ENCODE results near the gene RNF215. TPM values are rescaled to one million over a fixed set of nuclear protein-coding genes. Genes with fewer than 3 reads are reported as not detected.

The RNF215 gene
- polyA plus RNA-seq, 1 experiment = 15.8 TPM

DNA sequence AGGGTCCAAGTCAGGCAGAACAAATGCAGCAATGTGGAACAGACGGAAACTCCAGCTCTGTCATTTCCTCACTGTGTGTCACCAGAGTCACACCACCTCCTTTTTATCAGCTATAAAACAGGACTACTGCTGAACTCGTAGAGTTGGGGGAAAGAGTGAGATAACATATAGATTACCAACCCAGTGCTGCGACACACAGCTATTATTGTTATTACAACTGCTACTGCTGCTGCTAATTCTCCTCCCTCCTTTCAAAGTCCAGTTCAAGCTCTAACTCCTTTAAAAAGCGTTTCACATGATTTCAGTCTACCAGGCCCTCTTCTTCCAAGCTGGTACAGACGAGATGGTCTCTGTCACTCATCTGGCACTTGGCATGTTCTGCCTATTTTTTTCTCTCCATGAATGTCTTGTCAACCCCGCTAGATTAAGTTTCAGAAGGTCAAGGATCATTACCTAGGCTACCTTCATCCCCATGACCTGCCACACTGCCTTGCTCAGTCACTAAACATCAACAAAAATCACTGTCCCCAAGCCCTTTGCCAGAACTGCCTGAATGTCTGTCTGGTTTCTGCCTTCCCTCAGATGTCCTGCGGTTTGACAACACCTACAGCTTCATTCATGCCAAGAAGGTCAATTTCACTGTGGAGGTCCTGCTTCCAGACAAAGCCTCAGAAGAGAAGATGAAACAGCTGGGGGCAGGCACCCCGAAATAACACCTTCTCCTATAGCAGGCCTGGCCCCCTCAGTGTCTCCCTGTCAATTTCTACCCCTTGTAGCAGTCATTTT is 34.7 kb upstream of the RNF215 start:
- H3K27me3 ChIP-seq (ENCODE audit: control insufficient read depth, insufficient read depth, low read length) = no peaks in the 10 kb centered on the region
- TF ChIP-seq, protein P1, sequence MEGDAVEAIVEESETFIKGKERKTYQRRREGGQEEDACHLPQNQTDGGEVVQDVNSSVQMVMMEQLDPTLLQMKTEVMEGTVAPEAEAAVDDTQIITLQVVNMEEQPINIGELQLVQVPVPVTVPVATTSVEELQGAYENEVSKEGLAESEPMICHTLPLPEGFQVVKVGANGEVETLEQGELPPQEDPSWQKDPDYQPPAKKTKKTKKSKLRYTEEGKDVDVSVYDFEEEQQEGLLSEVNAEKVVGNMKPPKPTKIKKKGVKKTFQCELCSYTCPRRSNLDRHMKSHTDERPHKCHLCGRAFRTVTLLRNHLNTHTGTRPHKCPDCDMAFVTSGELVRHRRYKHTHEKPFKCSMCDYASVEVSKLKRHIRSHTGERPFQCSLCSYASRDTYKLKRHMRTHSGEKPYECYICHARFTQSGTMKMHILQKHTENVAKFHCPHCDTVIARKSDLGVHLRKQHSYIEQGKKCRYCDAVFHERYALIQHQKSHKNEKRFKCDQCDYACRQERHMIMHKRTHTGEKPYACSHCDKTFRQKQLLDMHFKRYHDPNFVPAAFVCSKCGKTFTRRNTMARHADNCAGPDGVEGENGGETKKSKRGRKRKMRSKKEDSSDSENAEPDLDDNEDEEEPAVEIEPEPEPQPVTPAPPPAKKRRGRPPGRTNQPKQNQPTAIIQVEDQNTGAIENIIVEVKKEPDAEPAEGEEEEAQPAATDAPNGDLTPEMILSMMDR (IDR thresholded peaks at IDR 0.05; ENCODE audit: insufficient read depth, low read depth, low read length) = no peak
- ChIA-PET POLR2A (interaction anchor here (0.6 to 0.9 kb wide), 2 partner anchors 9 to 13 kb away, joined by 4 to 5 read pairs; no protein-coding TSS in a partner anchor), CTCF (interaction anchor here (0.8 to 6.3 kb wide), 8 partner anchors 8 to 158 kb away, joined by 3 to 37 read pairs (median 3); partner anchors contain the start of gene CASTOR1)
- H3K36me3 ChIP-seq (ENCODE audit: control insufficient read depth, insufficient read depth, low read length) = peaks cover 4% of the 10 kb centered on the region
- DNase-seq (ENCODE audit: low read depth) = no peak
- no peak overlapping the region for H3K4me3 ChIP-seq (ENCODE audit: low read depth, low read length)

DNA sequence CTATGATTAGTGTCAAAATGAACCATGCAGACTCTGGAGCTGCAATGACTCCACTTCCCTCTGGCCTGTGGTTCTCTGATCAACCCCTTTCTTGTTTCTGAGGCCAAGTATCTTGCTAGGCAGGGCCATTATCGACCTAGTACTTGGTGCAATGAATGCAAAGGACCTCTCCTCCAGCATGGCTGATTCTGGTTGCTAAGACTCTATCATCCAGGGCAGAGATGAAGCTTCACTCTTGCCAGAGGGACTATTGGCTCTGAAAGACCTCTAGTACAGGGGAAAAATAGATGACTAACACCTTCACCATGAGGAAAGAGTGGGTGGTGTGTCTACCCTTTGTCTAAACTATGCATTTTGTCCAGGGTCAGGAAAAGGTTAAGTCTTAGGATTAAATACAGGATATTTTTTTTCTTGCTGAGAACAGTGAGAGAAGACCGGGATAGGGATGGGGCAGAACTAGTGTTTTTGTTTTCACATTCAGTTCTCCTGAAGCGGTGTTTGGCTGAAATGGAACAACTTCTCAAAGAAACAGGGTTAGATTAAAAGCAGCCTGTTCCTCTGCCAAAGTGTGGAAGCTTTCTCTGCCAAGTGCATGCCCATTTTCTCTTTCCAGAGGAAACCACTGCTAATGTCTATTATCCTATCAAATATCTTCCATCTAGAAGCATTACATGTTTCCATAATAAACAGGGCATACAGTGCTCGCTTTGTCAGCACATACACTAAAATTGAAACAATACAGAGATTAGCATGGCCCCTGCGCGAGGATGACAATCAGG is 33.3 kb upstream of the RNF215 start:
- Histone ChIP-seq H3K27me3 (ENCODE audit: control insufficient read depth, insufficient read depth, low read length) (no peaks in the 10 kb centered on the region), H3K36me3 (ENCODE audit: control insufficient read depth, insufficient read depth, low read length) (peaks cover 13% of the 10 kb centered on the region), H3K4me3 (ENCODE audit: low read depth, low read length) (no peak overlapping the region)
- peak; percentile 52 for DNase-seq (ENCODE audit: low read depth)
- TF ChIP-seq, protein P1 (IDR thresholded peaks at IDR 0.05; ENCODE audit: insufficient read depth, low read depth, low read length) = no peak
- POLR2A ChIA-PET = no interaction called here
- CTCF ChIA-PET = interaction anchor here (1.5 kb wide), 1 partner anchor 19 kb away, joined by 4 read pairs; no protein-coding TSS in a partner anchor

DNA sequence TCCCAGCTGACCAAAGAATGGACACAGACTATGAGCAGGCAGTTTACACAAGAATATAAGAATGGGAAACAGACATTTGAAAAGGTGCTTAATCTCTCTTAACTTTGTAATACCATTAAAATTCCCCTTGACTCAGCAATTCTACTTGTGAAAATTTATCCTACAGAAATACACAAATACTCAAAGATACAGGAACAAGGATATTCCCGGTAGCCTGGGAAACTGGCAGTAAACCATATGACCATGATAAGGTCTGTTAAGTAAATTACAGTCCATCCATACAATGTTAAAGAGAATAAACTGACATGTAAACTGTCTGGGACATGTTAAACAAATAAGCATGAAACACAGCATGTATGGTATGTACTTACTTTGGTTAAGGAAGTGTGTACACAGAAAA is 29.6 kb upstream of the RNF215 start:
- ChIA-PET CTCF (interaction anchor here (1.8 kb wide), 1 partner anchor 28 kb away, joined by 4 read pairs; no protein-coding TSS in a partner anchor), POLR2A (no interaction called here)
- H3K4me3 ChIP-seq (ENCODE audit: low read depth, low read length) = no peak overlapping the region
- TF ChIP-seq, protein P1 (IDR thresholded peaks at IDR 0.05; ENCODE audit: insufficient read depth, low read depth, low read length) = no peak
- no peak for DNase-seq (ENCODE audit: low read depth)
- H3K36me3 ChIP-seq (ENCODE audit: control insufficient read depth, insufficient read depth, low read length) = peaks cover 20% of the 10 kb centered on the region
- no peaks in the 10 kb centered on the region for H3K27me3 ChIP-seq (ENCODE audit: control insufficient read depth, insufficient read depth, low read length)

DNA sequence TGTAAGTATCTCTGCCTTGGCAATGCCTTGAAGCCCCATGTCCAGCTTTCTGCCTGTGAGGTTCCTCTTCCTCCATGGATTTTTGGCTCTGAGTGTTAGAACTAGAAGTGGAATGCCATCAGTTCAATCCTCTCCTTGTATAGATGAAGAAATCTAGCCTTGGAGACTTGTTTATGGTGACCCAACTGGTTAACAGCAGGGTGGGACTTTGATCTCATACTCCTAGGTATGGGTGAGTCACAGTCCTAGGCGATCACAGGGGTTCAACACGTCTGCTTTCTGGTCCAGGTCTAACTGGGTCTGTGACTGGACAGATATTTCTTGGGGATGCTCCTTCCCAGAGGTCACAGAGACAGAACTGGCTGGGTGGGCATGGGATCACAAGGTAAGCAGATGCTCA is 29.2 kb upstream of the RNF215 start:
- no peaks in the 10 kb centered on the region for H3K27me3 ChIP-seq (ENCODE audit: control insufficient read depth, insufficient read depth, low read length)
- no peak for DNase-seq (ENCODE audit: low read depth)
- ChIA-PET CTCF (no interaction called here), POLR2A (no interaction called here)
- no peak overlapping the region for H3K4me3 ChIP-seq (ENCODE audit: low read depth, low read length)
- TF ChIP-seq, protein P1 (IDR thresholded peaks at IDR 0.05; ENCODE audit: insufficient read depth, low read depth, low read length) = no peak
- H3K36me3 ChIP-seq (ENCODE audit: control insufficient read depth, insufficient read depth, low read length) = peaks cover 22% of the 10 kb centered on the region

DNA sequence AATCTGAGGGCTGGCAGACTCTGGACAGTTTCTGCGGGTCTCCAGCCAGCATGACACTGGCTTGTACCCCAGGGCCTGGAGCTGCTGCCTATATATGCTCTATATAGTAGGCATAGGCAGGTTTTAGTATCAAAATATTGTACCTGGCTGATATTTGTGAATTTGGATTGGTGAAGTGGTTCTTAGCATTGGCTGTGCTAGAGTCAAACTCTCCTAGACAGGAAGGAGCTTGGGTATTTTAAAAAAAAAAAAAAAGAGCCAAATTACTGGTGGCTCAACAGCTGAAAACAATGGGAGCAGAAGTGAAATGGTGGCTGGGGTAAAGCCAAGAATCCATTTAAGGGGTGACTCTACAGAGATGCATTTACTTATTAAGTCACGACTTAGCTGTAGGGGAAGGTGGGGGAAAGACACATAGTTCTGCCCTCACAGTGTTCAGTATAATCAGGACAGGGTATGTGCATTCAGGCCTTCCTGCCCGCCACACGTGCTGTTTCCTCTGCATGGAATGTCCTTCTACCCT is 27.4 kb upstream of the RNF215 start:
- no peak overlapping the region for H3K4me3 ChIP-seq (ENCODE audit: low read depth, low read length)
- H3K27me3 ChIP-seq (ENCODE audit: control insufficient read depth, insufficient read depth, low read length) = no peaks in the 10 kb centered on the region
- CTCF ChIA-PET = interaction anchor here (0.7 to 1.1 kb wide), 4 partner anchors 8 to 18 kb away, joined by 3 to 5 read pairs (median 3); partner anchors contain the start of gene SEC14L2
- TF ChIP-seq, protein P1 (IDR thresholded peaks at IDR 0.05; ENCODE audit: insufficient read depth, low read depth, low read length) = no peak
- no peak for DNase-seq (ENCODE audit: low read depth)
- POLR2A ChIA-PET = no interaction called here
- H3K36me3 ChIP-seq (ENCODE audit: control insufficient read depth, insufficient read depth, low read length) = peaks cover 30% of the 10 kb centered on the region
